Measurements from ENCODE around the gene UBAP2.

UBAP2 gene

DNA sequence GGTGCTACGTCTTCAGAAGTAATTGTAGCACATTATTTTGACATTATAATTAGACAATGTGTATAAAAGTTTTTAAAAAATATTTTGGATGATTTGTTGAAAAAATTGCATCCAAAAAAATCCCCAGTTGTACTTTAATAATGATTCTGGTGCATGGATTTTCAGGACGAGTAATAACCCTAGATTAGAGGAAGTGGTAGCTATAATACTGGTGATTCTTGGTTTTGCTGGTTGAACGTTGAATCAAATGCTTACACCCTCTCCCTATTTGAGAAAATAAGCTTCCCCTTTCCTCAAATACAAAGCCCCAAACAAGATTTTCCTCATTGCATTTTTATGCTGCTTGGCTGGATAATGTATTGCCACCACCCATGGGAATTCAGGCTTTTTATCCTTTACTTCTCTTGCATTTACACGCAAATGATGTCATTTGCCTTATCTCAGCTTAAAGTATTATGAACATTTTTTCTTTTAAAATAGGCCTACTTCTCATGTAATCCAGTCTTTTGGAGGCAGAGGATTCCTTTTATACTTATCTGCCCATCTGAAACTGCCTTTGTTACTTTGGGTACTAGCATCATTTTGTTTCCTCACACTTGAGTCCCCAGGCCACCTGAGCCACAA is 145.4 kb downstream of the UBAP2 start:
- no peak for DNase-seq (ENCODE audit: low read depth, low spot score)
- H3K4me3 ChIP-seq (ENCODE audit: low read length), result no peak overlapping the region

DNA sequence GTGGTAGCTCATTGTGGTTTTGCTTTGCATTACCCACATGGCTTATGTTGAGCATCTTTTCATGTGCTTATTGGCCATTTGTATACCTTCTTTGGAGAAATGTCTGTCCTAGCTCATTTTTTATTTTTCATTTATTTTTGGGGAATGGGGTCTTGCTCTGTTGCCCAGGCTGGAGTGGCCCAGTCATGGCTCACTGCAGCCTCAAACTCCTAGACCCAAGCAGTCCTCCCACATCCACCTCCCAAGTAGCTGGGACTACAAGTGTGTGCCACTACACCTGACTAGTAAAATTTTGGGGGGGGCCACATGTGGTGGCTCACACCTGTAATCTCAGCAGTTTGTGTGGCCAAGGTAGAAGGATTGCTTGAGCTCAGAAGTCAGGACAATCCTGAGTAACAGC is 154.4 kb downstream of the UBAP2 start:
- DNase-seq (ENCODE audit: low read depth, low spot score), result no peak

DNA sequence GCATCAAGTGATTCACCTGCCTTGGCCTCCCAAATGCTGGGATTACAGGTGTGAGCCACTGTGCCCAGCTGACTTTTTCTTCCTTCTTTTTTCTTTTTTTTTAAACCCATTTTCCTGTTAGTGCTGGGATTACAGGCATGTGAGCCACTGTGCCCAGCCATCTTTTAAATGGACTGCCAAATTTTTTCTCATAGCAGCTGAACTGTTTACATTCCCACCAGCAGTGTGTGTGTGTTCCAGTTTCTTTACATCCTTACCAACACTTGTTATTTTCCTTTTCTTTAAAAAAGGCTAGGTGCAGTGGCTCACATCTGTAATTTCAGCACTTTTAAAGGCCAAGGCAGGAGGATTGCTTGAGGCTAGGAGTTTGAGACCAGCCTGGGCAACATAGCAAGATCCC is 154.8 kb downstream of the UBAP2 start:
- DNase-seq (ENCODE audit: low read depth, low spot score), result no peak
- no peak overlapping the region for H3K4me3 ChIP-seq (ENCODE audit: low read length)

More for the DNA sequence above, 154.4 kb downstream of the UBAP2 start:
- H3K4me3 ChIP-seq (ENCODE audit: low read length), result no peak overlapping the region

DNA sequence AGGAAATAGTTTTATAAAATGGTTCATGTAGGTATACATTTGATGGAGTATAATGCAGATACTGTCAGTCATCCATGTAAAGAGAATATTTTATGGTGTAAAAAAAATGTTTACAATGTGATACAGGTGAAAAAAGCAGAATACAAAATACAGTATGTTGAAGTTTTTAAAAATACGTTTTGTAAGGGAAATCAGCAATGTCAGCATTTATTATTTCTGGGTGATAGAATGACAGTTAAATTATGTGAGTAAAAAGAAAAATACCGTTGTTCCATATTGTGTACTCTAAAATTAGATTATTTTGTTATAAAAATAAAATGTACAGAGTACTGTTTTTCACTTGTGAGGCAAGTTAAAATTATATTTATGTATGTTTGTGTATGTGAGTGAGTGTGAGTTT is 162.7 kb downstream of the UBAP2 start:
- no peak for DNase-seq (ENCODE audit: low read depth, low spot score)
- H3K4me3 ChIP-seq (ENCODE audit: low read length), result no peak overlapping the region

DNA sequence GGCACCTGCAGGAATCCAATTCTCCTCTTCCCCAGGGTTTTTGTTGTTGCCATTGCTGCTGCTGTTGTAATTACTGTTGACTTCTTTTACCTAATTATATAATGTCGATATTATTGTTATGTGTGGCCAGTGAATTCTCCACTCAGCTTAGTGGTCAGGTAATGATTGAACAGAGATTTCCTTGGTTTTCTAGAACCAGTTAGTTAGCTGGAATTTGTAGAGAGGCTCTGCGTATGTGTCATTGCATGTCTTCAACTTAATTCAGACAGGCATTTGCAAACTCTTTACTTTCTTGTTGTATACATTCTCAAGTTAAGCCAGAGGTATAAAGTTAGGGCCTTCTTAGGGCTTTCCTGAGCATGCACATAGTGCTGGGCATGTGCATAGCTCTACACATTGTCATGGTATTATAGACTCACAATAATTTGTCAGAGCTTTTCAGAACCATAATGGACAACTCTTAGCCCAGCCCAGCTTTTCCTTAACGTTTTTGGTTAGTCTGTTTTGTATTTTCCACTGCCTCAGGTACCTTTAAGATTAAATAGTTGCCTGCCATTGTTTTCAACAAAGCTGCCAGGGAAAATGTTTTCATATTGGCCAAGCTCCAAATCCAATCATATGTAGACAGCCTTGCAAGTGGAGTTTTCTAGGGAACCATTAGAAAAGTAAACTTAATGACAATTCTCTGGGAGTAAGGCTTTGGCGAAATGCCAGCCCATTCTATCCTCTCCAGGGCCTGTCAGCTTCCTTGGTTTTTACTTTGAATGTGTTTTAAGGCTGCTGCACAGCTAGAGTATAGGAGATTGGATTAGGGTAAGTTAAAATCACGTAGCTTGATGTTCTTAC is 163.6 kb downstream of the UBAP2 start:
- no peak overlapping the region for H3K4me3 ChIP-seq (ENCODE audit: low read length)
- DNase-seq (ENCODE audit: low read depth, low spot score), result no peak

DNA sequence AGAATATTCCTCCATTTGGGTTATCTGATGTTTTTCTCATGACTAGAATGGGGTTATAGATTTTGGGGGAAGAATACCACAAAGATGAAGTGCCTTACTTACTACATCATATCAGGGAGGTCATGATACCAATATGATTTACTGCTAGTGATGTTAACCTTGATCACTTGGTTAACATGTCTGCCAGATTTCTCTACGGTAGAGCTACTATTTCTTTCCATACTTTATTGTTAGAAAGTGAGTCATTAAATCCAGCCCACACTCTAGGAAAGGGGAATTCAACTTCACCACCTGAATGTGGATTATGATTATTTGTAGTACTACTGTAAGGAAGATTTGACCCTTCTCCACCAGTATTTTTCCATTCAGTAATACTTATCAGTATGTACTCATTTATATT is 167.1 kb downstream of the UBAP2 start:
- no peak overlapping the region for H3K4me3 ChIP-seq (ENCODE audit: low read length)
- DNase-seq (ENCODE audit: low read depth, low spot score), result no peak

DNA sequence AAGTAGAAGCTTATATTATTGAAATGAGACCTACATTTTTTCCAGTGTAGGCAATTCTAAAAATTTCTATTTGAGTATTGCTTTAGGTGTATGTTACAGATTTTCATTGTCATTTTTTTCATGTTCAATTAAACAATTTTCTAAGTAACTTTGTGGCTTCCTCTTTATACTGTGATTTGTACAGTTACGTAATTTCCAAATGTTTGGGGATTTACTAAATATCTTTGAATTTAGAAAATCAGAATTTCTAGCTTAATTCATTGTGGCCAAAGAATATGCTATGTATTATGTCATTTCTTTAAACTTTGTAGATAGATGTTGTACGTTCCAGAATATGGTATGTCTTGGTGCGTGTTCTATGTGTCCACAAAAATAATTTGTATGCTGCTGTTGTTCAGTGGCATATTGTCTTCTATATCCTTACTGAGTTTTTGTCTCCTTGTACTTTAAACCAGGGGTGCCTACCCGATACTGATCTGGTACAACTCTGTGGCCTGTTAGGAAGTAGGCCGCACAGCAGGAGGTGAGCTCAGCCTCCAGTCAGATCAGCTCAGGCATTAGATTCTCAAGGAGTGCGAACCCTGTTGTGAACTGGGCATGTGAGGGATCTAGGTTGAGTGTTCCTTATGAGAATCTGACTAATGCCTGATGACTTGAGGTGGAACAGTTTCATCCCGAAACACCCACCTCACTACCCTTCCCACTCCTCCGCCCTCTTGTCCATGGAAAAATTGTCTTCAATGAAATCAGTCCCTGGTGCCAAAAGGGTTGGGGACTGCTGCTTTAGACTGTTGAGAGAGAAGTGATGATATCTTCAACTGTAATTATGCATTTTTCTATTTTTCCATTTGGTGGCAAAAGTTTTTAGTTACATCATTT is 168.2 kb downstream of the UBAP2 start:
- H3K4me3 ChIP-seq (ENCODE audit: low read length), result no peak overlapping the region
- DNase-seq (ENCODE audit: low read depth, low spot score), result no peak

DNA sequence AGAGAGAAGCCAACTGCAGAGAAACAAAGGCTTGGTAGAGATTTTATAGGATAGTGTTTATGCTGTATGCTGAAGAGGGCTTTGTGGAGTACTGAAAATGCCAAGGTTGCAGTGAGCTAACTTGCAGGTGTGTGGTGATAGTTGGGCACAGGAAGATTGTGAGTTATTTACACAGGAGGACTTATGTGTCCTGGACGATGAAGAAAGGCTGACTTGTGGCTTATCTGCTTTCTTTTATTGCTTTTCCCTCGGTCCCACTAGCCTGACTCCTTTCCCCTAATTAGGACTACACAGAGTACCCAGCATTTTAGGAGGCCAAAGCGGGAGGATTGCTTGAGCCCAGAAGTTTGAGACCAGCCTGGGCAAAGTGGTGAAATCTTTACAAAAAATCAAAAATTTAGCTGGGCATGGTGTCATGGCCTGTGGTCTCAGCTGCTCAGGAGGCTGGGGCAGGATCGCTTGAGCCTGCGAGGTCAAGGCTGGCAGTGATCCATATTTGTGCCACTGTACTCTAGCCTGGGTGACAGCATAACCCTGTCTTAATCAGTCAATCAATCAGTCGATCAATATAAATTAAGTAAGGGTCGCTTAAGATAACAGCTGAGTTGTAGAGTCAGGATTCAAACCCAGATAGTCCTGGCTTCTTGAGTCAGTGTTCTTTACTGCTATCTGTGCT is 169.9 kb downstream of the UBAP2 start:
- no peak for DNase-seq (ENCODE audit: low read depth, low spot score)
- no peak overlapping the region for H3K4me3 ChIP-seq (ENCODE audit: low read length)

DNA sequence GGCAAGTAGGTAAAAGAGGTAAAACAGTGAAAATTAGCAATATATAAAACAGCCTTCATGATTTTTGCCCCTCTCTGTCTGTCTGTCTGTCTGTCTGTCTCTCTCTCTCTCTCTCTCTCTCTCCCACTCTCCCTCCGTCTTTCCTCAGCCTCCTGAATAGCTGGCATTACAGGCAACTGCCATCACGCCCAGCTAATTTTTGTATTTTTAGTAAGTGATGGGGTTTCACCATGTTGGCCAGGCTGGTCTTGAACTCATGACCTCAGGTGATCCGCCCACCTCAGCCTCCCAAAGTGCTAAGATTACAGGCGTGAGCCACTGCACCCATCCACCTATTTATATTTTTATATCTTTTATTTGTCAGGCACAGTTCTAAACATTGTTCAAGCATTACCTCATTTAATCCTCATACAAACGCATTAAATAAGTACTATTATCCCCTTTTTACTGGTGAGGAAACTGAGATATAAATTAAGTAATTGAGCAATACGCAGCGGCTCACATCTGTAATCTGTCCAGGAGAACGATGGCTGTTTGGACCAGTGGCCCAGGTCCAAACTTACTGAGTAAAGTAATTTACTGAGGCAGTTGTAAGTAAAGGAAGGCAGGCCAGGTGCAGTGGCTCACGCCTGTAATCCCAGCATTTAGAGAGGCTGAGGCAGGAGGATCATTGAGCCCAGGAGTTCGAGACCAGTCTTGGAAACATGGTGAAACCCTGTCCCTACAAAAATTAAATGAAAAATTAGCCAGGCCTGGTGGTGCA is 170.8 kb downstream of the UBAP2 start:
- no peak for DNase-seq (ENCODE audit: low read depth, low spot score)
- no peak overlapping the region for H3K4me3 ChIP-seq (ENCODE audit: low read length)

Measured in Jurkat, Clone E6-1 (cell line).